Keratinocyte (primary cell): ENCODE data around the gene CREBRF. TPM values are rescaled to one million over a fixed set of nuclear protein-coding genes. Genes with fewer than 3 reads are reported as not detected.

Source experiments
- DNase-seq: peaks from one replicate; pipeline ENCODE4 v3.0.0-alpha.2; 2011; ENCODE audit warnings: low read depth, missing footprints, low spot score
- FAIRE-seq: peaks from 2 replicates; lab custom pipeline; 2011; peaks lifted over from hg19 to GRCh38; lab: Jason Lieb, UNC
- H2AFZ ChIP-seq: 2 replicates; pipeline ENCODE4 v1.6.0; 2012; ENCODE audit warnings: low read length, control low read depth, inconsistent platforms; ENCODE audit not compliant: control insufficient read depth
- H3K27ac ChIP-seq: 2 replicates; pipeline ENCODE4 v1.5.1; 2011; ENCODE audit warnings: low read length; ENCODE audit not compliant: control insufficient read depth, insufficient read depth
- H3K27me3 ChIP-seq: 3 replicates; pipeline ENCODE4 v1.6.0; 2011; ENCODE audit warnings: low read length; ENCODE audit not compliant: control insufficient read depth, insufficient read depth; ENCODE audit errors: extremely low read depth
- H3K36me3 ChIP-seq, 2 experiments: 2 replicates in 1 of 2; 3 replicates in 1 of 2; pipeline ENCODE4 v1.5.1; 2011; ENCODE audit warnings: low read length in 2 of 2, mild to moderate bottlenecking in 1 of 2; ENCODE audit not compliant: control insufficient read depth in 2 of 2, insufficient read depth in 2 of 2; ENCODE audit errors: extremely low read depth in 1 of 2
- H3K4me1 ChIP-seq: 3 replicates; pipeline ENCODE4 v1.5.1; 2011; ENCODE audit warnings: low read length; ENCODE audit not compliant: control insufficient read depth, insufficient read depth; ENCODE audit errors: extremely low read depth
- H3K4me2 ChIP-seq: 3 replicates; pipeline ENCODE4 v1.6.0; 2011; ENCODE audit warnings: low read depth, low read length; ENCODE audit not compliant: control insufficient read depth, insufficient read depth; ENCODE audit errors: extremely low read depth
- H3K4me3 ChIP-seq, 3 experiments: fragments of 200-600 bp in 1 of 3; sonication (generic) in 1 of 3; 2 replicates in 2 of 3; 3 replicates in 1 of 3; pipeline ENCODE4 v1.5.1; 2011 to 2016; ENCODE audit warnings: low read length in 3 of 3, mild to moderate bottlenecking in 3 of 3, control low read depth in 2 of 3, inconsistent platforms in 1 of 3, low read depth in 1 of 3, mixed read lengths in 1 of 3, mixed run types in 1 of 3, moderate library complexity in 1 of 3; ENCODE audit not compliant: control insufficient read depth in 2 of 3, insufficient read depth in 2 of 3; ENCODE audit errors: extremely low read depth in 1 of 3
- H3K79me2 ChIP-seq: 2 replicates; pipeline ENCODE4 v1.6.0; 2012; ENCODE audit warnings: low read length; ENCODE audit not compliant: control insufficient read depth, insufficient read depth
- H3K9ac ChIP-seq: 3 replicates; pipeline ENCODE4 v1.6.0; 2011; ENCODE audit warnings: low read length; ENCODE audit not compliant: control insufficient read depth, insufficient read depth; ENCODE audit errors: extremely low read depth
- H3K9me1 ChIP-seq: 3 replicates; pipeline ENCODE4 v1.6.0; 2011; ENCODE audit warnings: low read length; ENCODE audit not compliant: control insufficient read depth, insufficient read depth; ENCODE audit errors: extremely low read depth
- H3K9me3 ChIP-seq: 2 replicates; pipeline ENCODE4 v1.5.1; 2012; ENCODE audit warnings: low read depth, low read length; ENCODE audit not compliant: control insufficient read depth
- H4K20me1 ChIP-seq: 3 replicates; pipeline ENCODE4 v1.6.0; 2011; ENCODE audit warnings: low read length; ENCODE audit not compliant: control insufficient read depth, insufficient read depth; ENCODE audit errors: extremely low read depth
- CTCF ChIP-seq, 3 experiments: IDR thresholded peaks in 1 of 3; conservative IDR thresholded peaks in 1 of 3; optimal IDR thresholded peaks in 1 of 3; 2 replicates in 2 of 3; 3 replicates in 1 of 3; pipeline versions ENCODE3 to v1.5.1; 2011; ENCODE audit warnings: low read length in 3 of 3, mild to moderate bottlenecking in 3 of 3, moderate library complexity in 2 of 3, control low read depth in 1 of 3, inconsistent platforms in 1 of 3; ENCODE audit not compliant: insufficient read depth in 2 of 3; ENCODE audit errors: extremely low read depth in 1 of 3
- EZH2 ChIP-seq: IDR thresholded peaks from one replicate; pipeline ENCODE4 v1.6.1; 2012; ENCODE audit warnings: inconsistent platforms, mild to moderate bottlenecking, low read length, moderate library complexity
- dilution Hi-C: fragments of 300-500 bp; cut with MboI; formaldehyde crosslinking; loops from one replicate; pipeline ENCODE4 v1.7.0; 2020; ENCODE audit warnings: low sequenced_read_pairs; ENCODE audit not compliant: extremely low pct_ligation_motif_present
- polyA plus RNA-seq, 5 experiments: library from polyadenylated mRNA; depleted of rRNA in 3 of 5; stranded (reverse) in 3 of 5; stranded (forward) in 1 of 5; unstranded in 1 of 5; fragments of >200 nt; gene quantifications; 1 replicate in 1 of 5; 2 replicates in 3 of 5; 3 replicates in 1 of 5; pipeline versions ENCODE4 v1.2.1 to v1.2.3, GENCODE V29; 2011 to 2012; ENCODE audit warnings: missing spikeins in 2 of 5, low read depth in 1 of 5, low replicate concordance in 1 of 5

Gene CREBRF
- polyA plus RNA-seq, 1 donor (not counting 4 experiments of a cell fraction or from before 2014, with no cell fraction given) = 4.1 TPM

GRCh38 chr5:173175523-173175922 lies 119.4 kb downstream of the CREBRF start:
- H3K9me1 ChIP-seq = no peaks in the 10 kb centered on the region
- no peaks in the 10 kb centered on the region for H3K27me3 ChIP-seq
- DNase-seq = no peak
- H3K27ac ChIP-seq = no peak overlapping the region
- H3K9me3 ChIP-seq = peaks cover 4% of the 10 kb centered on the region
- H3K4me1 ChIP-seq = no peaks in the 10 kb centered on the region
- dilution Hi-C loops = no loop called here
- H3K9ac ChIP-seq = no peak overlapping the region
- TF ChIP-seq EZH2 (no peak), CTCF (optimal IDR thresholded peaks at IDR 0.05 in 1 of 3, IDR thresholded peaks at IDR 0.05 in 1 of 3, conservative IDR thresholded peaks at IDR 0.05 in 1 of 3; ENCODE audit: extremely low read depth in 1 of 3, insufficient read depth in 2 of 3, low read length in 3 of 3) (no peak)
- no peaks in the 10 kb centered on the region for H4K20me1 ChIP-seq
- no peak overlapping the region for H2AFZ ChIP-seq
- H3K4me3 ChIP-seq = no peak overlapping the region
- H3K36me3 ChIP-seq = no peaks in the 10 kb centered on the region
- no peak overlapping the region for H3K4me2 ChIP-seq
- FAIRE-seq = no peak
- no peaks in the 10 kb centered on the region for H3K79me2 ChIP-seq

DNA sequence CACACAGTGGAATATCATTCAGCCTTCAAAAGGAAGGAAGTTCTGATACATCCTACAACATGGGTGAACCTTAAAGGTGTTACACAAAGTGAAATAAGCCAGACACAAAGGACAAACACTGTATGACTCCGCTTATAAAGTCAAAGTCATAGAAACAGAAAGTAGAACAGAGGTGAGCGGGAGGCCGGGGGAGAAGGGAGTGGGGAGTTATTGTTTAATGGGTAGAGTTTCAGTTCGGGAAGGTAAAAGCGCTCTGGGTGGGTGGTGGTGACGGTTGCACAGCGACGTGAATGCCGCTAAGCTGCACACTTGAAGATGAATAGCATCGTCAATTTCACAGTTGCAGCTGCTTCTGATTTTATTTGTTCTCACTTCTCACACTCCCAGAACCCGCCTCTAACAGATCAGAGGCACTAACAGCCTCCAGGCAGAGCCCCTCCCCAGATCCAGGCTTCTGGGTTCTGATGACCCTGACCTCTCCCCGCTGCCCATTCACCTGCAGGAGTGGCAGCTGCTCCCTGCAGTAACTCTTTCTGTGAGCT lies 122.3 kb downstream of the CREBRF start:
- DNase-seq (no peak), FAIRE-seq (no peak)
- H3K9me1 ChIP-seq = no peaks in the 10 kb centered on the region
- H3K9me3 ChIP-seq = peaks cover 4% of the 10 kb centered on the region
- no peak overlapping the region for H3K27ac ChIP-seq
- no peak overlapping the region for H3K4me3 ChIP-seq
- no peaks in the 10 kb centered on the region for H3K36me3 ChIP-seq
- H3K27me3 ChIP-seq = no peaks in the 10 kb centered on the region
- H3K9ac ChIP-seq = no peak overlapping the region
- H4K20me1 ChIP-seq = no peaks in the 10 kb centered on the region
- no peak for TF ChIP-seq CTCF (optimal IDR thresholded peaks at IDR 0.05 in 1 of 3, IDR thresholded peaks at IDR 0.05 in 1 of 3, conservative IDR thresholded peaks at IDR 0.05 in 1 of 3; ENCODE audit: extremely low read depth in 1 of 3, insufficient read depth in 2 of 3, low read length in 3 of 3)
- TF ChIP-seq EZH2 = no peak
- H3K4me2 ChIP-seq = no peak overlapping the region
- no peak overlapping the region for H2AFZ ChIP-seq
- no peaks in the 10 kb centered on the region for H3K4me1 ChIP-seq
- dilution Hi-C loops = no loop called here
- H3K79me2 ChIP-seq = no peaks in the 10 kb centered on the region
